DOHH2 (cell line): ENCODE results near the gene TBC1D22A.

Source experiments
- CTCF ChIP-seq: fragments of 200-600 bp; sonication (generic); IDR thresholded peaks from one replicate; pipeline ENCODE4 v1.5.1; 2014; ENCODE audit warnings: antibody characterized with exemption, mild to moderate bottlenecking, low read depth, low read length; ENCODE audit not compliant: poor library complexity, severe bottlenecking
- EZH2phosphoT487 ChIP-seq: fragments of 200-600 bp; sonication (generic); IDR thresholded peaks from 2 replicates; pipeline ENCODE4 v1.6.1; 2017; ENCODE audit warnings: borderline replicate concordance, mild to moderate bottlenecking, antibody characterized with exemption, low read length, moderate library complexity, mixed read lengths

GRCh38 chr22:46801331-46801811 lies 38.9 kb downstream of the TBC1D22A start:
- TF ChIP-seq CTCF, result no peak
- TF ChIP-seq EZH2phosphoT487, result no peak
